ENCODE results near the gene TSPEAR. TPM values are rescaled to one million over a fixed set of nuclear protein-coding genes. Genes with fewer than 3 reads are reported as not detected.

Gene TSPEAR
- total and polyA plus RNA-seq, 2 of the 13 experiments (the other 11 are each of a cell fraction or from before 2014, with no cell fraction given): 0.07 to 0.32 TPM

GRCh38 chr21:44478124-44478800, 233.1 kb downstream of the TSPEAR start (continued):
- TF ChIP-seq ZNF687 (CRISPR knock-in tag; IDR thresholded peaks at IDR 0.05) (peak; percentile 69), CEBPB (IDR thresholded peaks at IDR 0.05; ENCODE audit: borderline replicate concordance, low read depth, low read length) (peak; percentile 62; the same call in 1 of the 2 replicates), HNF4A (CRISPR knock-in tag; IDR thresholded peaks at IDR 0.05) (peak; percentile 20; the same call in 1 of the 2 replicates), ZNF263 (CRISPR knock-in tag; IDR thresholded peaks at IDR 0.05) (peak; percentile 69), GATAD2A (CRISPR knock-in tag; IDR thresholded peaks at IDR 0.05) (peak; percentile 48), JUN (CRISPR knock-in tag; IDR thresholded peaks at IDR 0.05) (no peak), HIC2 (CRISPR knock-in tag; IDR thresholded peaks at IDR 0.05; ENCODE audit: low read depth) (peak; percentile 82; the same call in 1 of the 2 replicates)
